Endothelial cell of umbilical vein (primary cell): Measurements from ENCODE around the gene KIAA1191. TPM values are rescaled to one million over a fixed set of nuclear protein-coding genes. Genes with fewer than 3 reads are reported as not detected.

Source experiments
- BruUV-seq: library from RNA; stranded (reverse); fragments of 400-500 nt; replicated peaks from 2 replicates; lab custom pipeline; 2021; lab: Mats Ljungman, UMichigan
- CTCF ChIA-PET: fragments of 300-600, 350-600 bp; sonication (Branson Sonifier 250); formaldehyde crosslinking; loops from one replicate; lab custom pipeline; 2021; ENCODE audit warnings: antibody characterized with exemption, inconsistent platforms; lab: Charles Lee
- POLR2A ChIA-PET: fragments of 300-600, 350-600 bp; sonication (Branson Sonifier 250); formaldehyde crosslinking; loops from one replicate; lab custom pipeline; 2021; ENCODE audit warnings: antibody characterized with exemption, inconsistent platforms; lab: Charles Lee
- DNase-seq: peaks from one replicate; pipeline ENCODE4 v3.0.0-alpha.2; 2011; ENCODE audit warnings: low read depth, low spot score
- FAIRE-seq: peaks from 2 replicates; lab custom pipeline; 2011; peaks lifted over from hg19 to GRCh38; lab: Jason Lieb, UNC
- H2AFZ ChIP-seq: 2 replicates; pipeline ENCODE4 v1.6.0; 2012; ENCODE audit warnings: low read depth, low read length, control low read depth, inconsistent platforms
- H3K27ac ChIP-seq: 2 replicates; pipeline ENCODE4 v1.5.1; 2011; ENCODE audit warnings: low read depth, mild to moderate bottlenecking, control low read depth, low read length, moderate library complexity; ENCODE audit not compliant: insufficient read depth
- H3K27me3 ChIP-seq, 2 experiments: 2 replicates each; pipeline versions ENCODE4 v1.6.0 to v1.6.1; 2011; ENCODE audit warnings: low read length in 2 of 2, mixed read lengths in 1 of 2; ENCODE audit not compliant: control insufficient read depth in 2 of 2, insufficient read depth in 2 of 2
- H3K36me3 ChIP-seq, 2 experiments: 2 replicates in 1 of 2; 3 replicates in 1 of 2; pipeline ENCODE4 v1.5.1; 2011; ENCODE audit warnings: low read length in 2 of 2, mild to moderate bottlenecking in 1 of 2, moderate library complexity in 1 of 2; ENCODE audit not compliant: control insufficient read depth in 2 of 2, insufficient read depth in 2 of 2; ENCODE audit errors: extremely low read depth in 1 of 2
- H3K4me1 ChIP-seq: 3 replicates; pipeline ENCODE4 v1.5.1; 2011; ENCODE audit warnings: mild to moderate bottlenecking, low read length; ENCODE audit not compliant: control insufficient read depth, insufficient read depth; ENCODE audit errors: extremely low read depth
- H3K4me2 ChIP-seq: 2 replicates; pipeline ENCODE4 v1.6.1; 2011; ENCODE audit warnings: low read length, control low read depth, mixed read lengths; ENCODE audit not compliant: insufficient read depth
- H3K4me3 ChIP-seq, 3 experiments: fragments of 200-600 bp in 1 of 3; sonication (generic), shearing (Covaris generic) in 1 of 3; replicated peaks in 1 of 3; 2 replicates each; pipeline ENCODE4 v1.5.1; 2011 to 2016; ENCODE audit warnings: control low read depth in 3 of 3, low read length in 3 of 3, mild to moderate bottlenecking in 2 of 3, inconsistent platforms in 1 of 3, low read depth in 1 of 3, moderate library complexity in 1 of 3; ENCODE audit not compliant: insufficient read depth in 1 of 3
- H3K79me2 ChIP-seq: 2 replicates; pipeline ENCODE4 v1.6.0; 2012; ENCODE audit warnings: low read length, inconsistent platforms; ENCODE audit not compliant: control insufficient read depth, insufficient read depth
- H3K9ac ChIP-seq: replicated peaks from 2 replicates; pipeline ENCODE3; 2011; ENCODE audit warnings: low read length, control low read depth; ENCODE audit not compliant: insufficient read depth; ENCODE audit errors: extremely low read depth
- H3K9me1 ChIP-seq: replicated peaks from 3 replicates; pipeline ENCODE4 v1.6.0; 2011; ENCODE audit warnings: mild to moderate bottlenecking, low read length; ENCODE audit not compliant: control insufficient read depth, insufficient read depth; ENCODE audit errors: extremely low read depth
- H3K9me3 ChIP-seq: replicated peaks from 2 replicates; pipeline ENCODE4 v1.5.1; 2012; ENCODE audit warnings: low read length, inconsistent platforms; ENCODE audit not compliant: control insufficient read depth, insufficient read depth
- H4K20me1 ChIP-seq: replicated peaks from 2 replicates; pipeline ENCODE3; 2011; ENCODE audit warnings: mild to moderate bottlenecking, low read length; ENCODE audit not compliant: control insufficient read depth, insufficient read depth; ENCODE audit errors: extremely low read depth
- EZH2 ChIP-seq: IDR thresholded peaks from 2 replicates; pipeline ENCODE4 v1.6.1; 2012; ENCODE audit warnings: borderline replicate concordance, low read depth, mild to moderate bottlenecking, moderate library complexity, low read length, inconsistent platforms; ENCODE audit not compliant: severe bottlenecking
- FOS ChIP-seq: IDR thresholded peaks from 2 replicates; pipeline ENCODE4 v1.6.1; 2011; ENCODE audit warnings: mild to moderate bottlenecking, low read length, moderate library complexity, borderline replicate concordance; ENCODE audit not compliant: insufficient read depth
- GATA2 ChIP-seq: IDR thresholded peaks from 2 replicates; pipeline ENCODE4 v1.7.0; 2011; ENCODE audit warnings: low read depth, mild to moderate bottlenecking, moderate library complexity, mixed read lengths, low read length; ENCODE audit not compliant: insufficient read length, insufficient read depth
- JUN ChIP-seq: IDR thresholded peaks from 2 replicates; pipeline ENCODE4 v1.6.1; 2011; ENCODE audit warnings: borderline replicate concordance, low read depth; ENCODE audit not compliant: insufficient read length, insufficient read depth
- MYC ChIP-seq: IDR thresholded peaks from one replicate; pipeline ENCODE4 v1.6.1; 2011; ENCODE audit warnings: mild to moderate bottlenecking, low read depth, low read length
- POLR2A ChIP-seq: IDR thresholded peaks from 2 replicates; pipeline ENCODE4 v1.6.1; 2012; ENCODE audit warnings: low read depth, mild to moderate bottlenecking, control low read depth, low read length
- POLR2AphosphoS5 ChIP-seq: IDR thresholded peaks from 2 replicates; pipeline ENCODE4 v1.6.1; 2012; ENCODE audit warnings: low read depth, mild to moderate bottlenecking, control low read depth, low read length, moderate library complexity; ENCODE audit not compliant: insufficient read depth
- dilution Hi-C: fragments of 300-500 bp; cut with MboI; formaldehyde crosslinking; loops from one replicate; pipeline ENCODE4 v1.15.0; 2019; ENCODE audit warnings: low sequenced_read_pairs; ENCODE audit not compliant: extremely low pct_ligation_motif_present
- intact Hi-C: fragments of 100-400 bp; cut with micrococcal nuclease; formaldehyde crosslinking; loops from one replicate; pipeline ENCODE4 v1.10.0; 2022
- polyA plus RNA-seq, 4 experiments: library from polyadenylated mRNA; depleted of rRNA in 3 of 4; stranded (reverse) in 3 of 4; unstranded in 1 of 4; fragments of >200 nt; gene quantifications; 2 replicates each; pipeline versions ENCODE4 v1.2.1 to v1.2.3, GENCODE V29; 2011 to 2012; ENCODE audit warnings: missing spikeins in 1 of 4
- total RNA-seq: library from RNA; stranded (reverse); gene quantifications from 2 replicates; pipeline ENCODE4 v1.2.3, GENCODE V29; 2021
- TF ChIP-seq, protein P1 (sequence below): IDR thresholded peaks from 2 replicates; pipeline ENCODE4 v1.6.1; 2011; ENCODE audit not compliant: insufficient read depth, insufficient read length
- TF ChIP-seq, protein P2 (sequence below), 2 donors: IDR thresholded peaks; 1 replicate in 1 of 2; 2 replicates in 1 of 2; pipeline ENCODE4 v1.5.1; 2011; ENCODE audit warnings: low read length in 2 of 2, mild to moderate bottlenecking in 2 of 2, moderate library complexity in 2 of 2, control low read depth in 1 of 2, inconsistent platforms in 1 of 2, low read depth in 1 of 2; ENCODE audit not compliant: insufficient read depth in 1 of 2; ENCODE audit errors: extremely low read depth in 1 of 2

The KIAA1191 gene
- total and polyA plus RNA-seq, 2 donors (not counting 3 experiments of a cell fraction or from before 2014, with no cell fraction given), result 114 to 116 TPM

DNA sequence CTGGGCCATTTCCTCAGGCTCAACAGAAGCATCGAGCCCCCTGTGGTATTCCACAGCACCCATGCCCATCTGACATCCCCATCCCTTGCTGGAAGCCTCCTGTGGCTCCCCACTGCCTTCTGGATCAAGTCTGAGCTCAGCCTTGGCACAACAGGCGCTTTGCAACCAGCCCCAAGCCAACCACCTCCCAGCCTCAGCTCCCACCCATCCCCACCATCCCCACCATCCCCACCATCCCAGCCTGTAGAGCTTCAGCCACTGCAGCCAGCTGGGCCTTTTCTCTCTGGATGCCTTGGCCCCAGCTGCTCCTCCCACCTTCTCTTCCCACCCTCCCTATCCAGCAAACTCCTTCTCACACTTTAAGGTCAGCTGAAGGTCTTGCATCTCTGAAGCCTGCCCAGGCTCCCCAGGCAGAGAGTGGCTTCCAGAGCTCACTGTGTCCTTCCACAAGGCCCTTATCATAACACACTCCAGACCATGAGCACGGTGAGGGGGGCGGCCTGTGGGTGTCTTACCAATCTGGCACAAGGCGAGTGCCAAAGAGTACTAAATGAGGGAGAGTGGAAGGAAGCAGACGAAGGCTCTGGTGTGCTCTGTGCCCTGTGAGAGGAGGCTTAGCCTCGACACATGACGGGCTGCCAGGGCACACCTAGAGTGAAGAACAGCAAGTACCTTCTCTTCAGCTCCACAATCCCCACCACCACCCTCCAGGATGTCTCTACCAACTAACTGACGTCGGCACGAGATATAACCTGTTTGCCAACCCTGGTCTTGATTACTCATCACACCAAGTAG is 33.5 kb upstream of the KIAA1191 start:
- intact Hi-C loops (no loop called here), dilution Hi-C loops (no loop called here)
- Histone ChIP-seq H4K20me1 (no peaks in the 10 kb centered on the region), H3K27ac (no peak overlapping the region), H2AFZ (no peak overlapping the region), H3K27me3 (no peaks in the 10 kb centered on the region), H3K4me2 (no peak overlapping the region), H3K4me1 (no peaks in the 10 kb centered on the region), H3K9me1 (no peaks in the 10 kb centered on the region), H3K79me2 (no peaks in the 10 kb centered on the region), H3K4me3 (no peak overlapping the region), H3K36me3 (peaks cover 2 to 27% of the 10 kb centered on the region in 2 experiments), H3K9me3 (no peaks in the 10 kb centered on the region), H3K9ac (no peak overlapping the region)
- CTCF ChIA-PET, result interaction anchor here (1.6 kb wide), 1 partner anchor 12 kb away, joined by 3 read pairs; no protein-coding TSS in a partner anchor
- no TSS peak for BruUV-seq
- TF ChIP-seq JUN (no peak), FOS (no peak), POLR2AphosphoS5 (no peak), POLR2A (no peak), EZH2 (no peak), MYC (no peak), GATA2 (no peak)
- TF ChIP-seq, protein P1, sequence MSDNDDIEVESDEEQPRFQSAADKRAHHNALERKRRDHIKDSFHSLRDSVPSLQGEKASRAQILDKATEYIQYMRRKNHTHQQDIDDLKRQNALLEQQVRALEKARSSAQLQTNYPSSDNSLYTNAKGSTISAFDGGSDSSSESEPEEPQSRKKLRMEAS, result no peak
- TF ChIP-seq, protein P2, sequence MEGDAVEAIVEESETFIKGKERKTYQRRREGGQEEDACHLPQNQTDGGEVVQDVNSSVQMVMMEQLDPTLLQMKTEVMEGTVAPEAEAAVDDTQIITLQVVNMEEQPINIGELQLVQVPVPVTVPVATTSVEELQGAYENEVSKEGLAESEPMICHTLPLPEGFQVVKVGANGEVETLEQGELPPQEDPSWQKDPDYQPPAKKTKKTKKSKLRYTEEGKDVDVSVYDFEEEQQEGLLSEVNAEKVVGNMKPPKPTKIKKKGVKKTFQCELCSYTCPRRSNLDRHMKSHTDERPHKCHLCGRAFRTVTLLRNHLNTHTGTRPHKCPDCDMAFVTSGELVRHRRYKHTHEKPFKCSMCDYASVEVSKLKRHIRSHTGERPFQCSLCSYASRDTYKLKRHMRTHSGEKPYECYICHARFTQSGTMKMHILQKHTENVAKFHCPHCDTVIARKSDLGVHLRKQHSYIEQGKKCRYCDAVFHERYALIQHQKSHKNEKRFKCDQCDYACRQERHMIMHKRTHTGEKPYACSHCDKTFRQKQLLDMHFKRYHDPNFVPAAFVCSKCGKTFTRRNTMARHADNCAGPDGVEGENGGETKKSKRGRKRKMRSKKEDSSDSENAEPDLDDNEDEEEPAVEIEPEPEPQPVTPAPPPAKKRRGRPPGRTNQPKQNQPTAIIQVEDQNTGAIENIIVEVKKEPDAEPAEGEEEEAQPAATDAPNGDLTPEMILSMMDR (IDR thresholded peaks at IDR 0.05; ENCODE audit: extremely low read depth in 1 of 2, insufficient read depth in 1 of 2, low read depth in 1 of 2, low read length in 2 of 2), result no peak
- DNase-seq (no peak), FAIRE-seq (no peak)
- POLR2A ChIA-PET, result no interaction called here
